A549 (cell line): Measurements from ENCODE around the gene SLC22A31.

Experiments used
- BHLHE40 ChIP-seq: IDR thresholded peaks from 2 replicates; pipeline ENCODE4 v1.6.1; 2012; ENCODE audit warnings: low read depth, low read length, inconsistent platforms
- CEBPB ChIP-seq, 2 experiments: fragments of >200 bp in 1 of 2; sonication (Bioruptor Twin) in 1 of 2; formaldehyde crosslinking in 1 of 2; IDR thresholded peaks; 2 replicates each; pipeline ENCODE4 v1.6.1; 2012 to 2016
- CTCF ChIP-seq: fragments of >200 bp; sonication (Bioruptor Twin); formaldehyde crosslinking; IDR thresholded peaks from 3 replicates; pipeline ENCODE4 v1.5.1; 2016
- EP300 ChIP-seq, 2 experiments: fragments of >200 bp; sonication (Bioruptor Twin); formaldehyde crosslinking; IDR thresholded peaks; 2 replicates in 1 of 2; 3 replicates in 1 of 2; pipeline ENCODE4 v1.6.1; 2016 to 2017
- HOXA7 ChIP-seq: fragments of 250-450 bp; sonication (Bioruptor Pico); IDR thresholded peaks from 2 replicates; pipeline ENCODE4 v1.5.0; 2020; ENCODE audit warnings: mild to moderate bottlenecking, moderate library complexity
- JUN ChIP-seq, 2 experiments: fragments of >200 bp; sonication (Bioruptor Twin); formaldehyde crosslinking; IDR thresholded peaks; 2 replicates in 1 of 2; 3 replicates in 1 of 2; pipeline ENCODE4 v1.6.1; 2016 to 2017
- MAX ChIP-seq: IDR thresholded peaks from 2 replicates; pipeline ENCODE4 v1.6.1; 2012
- MYC ChIP-seq: IDR thresholded peaks from 2 replicates; pipeline ENCODE4 v1.6.1; 2012; ENCODE audit warnings: mild to moderate bottlenecking, inconsistent platforms, low read length, improper control_type of control experiment, borderline replicate concordance
- PHF8 ChIP-seq: fragments of 200-600 bp; sonication (generic); IDR thresholded peaks from 2 replicates; pipeline ENCODE4 v1.6.1; 2016; ENCODE audit warnings: low read depth, mild to moderate bottlenecking, antibody characterized with exemption, moderate library complexity, borderline replicate concordance
- POLR2A ChIP-seq: IDR thresholded peaks from 2 replicates; pipeline ENCODE4 v1.6.1; 2012; ENCODE audit warnings: mild to moderate bottlenecking, low read length
- POLR2AphosphoS2 ChIP-seq: conservative IDR thresholded peaks from 2 replicates; pipeline ENCODE4 v1.6.1; 2012; ENCODE audit warnings: low read length, improper control_type of control experiment, inconsistent platforms
- SMC3 ChIP-seq: fragments of >200 bp; sonication (Bioruptor Twin); formaldehyde crosslinking; IDR thresholded peaks from 3 replicates; pipeline ENCODE4 v1.6.1; 2018; ENCODE audit warnings: inconsistent platforms
- TF ChIP-seq, protein P1 (sequence below): fragments of 200-600 bp; sonication (generic); IDR thresholded peaks from 2 replicates; pipeline ENCODE4 v1.6.1; 2016; ENCODE audit warnings: antibody characterized with exemption, mild to moderate bottlenecking, moderate library complexity

- TF ChIP-seq CTCF (no peak), POLR2A (no peak), BHLHE40 (no peak), HOXA7 (CRISPR knock-in tag) (no peak), SMC3 (no peak), JUN (IDR thresholded peaks at IDR 0.05) (no peak), PHF8 (no peak), EP300 (IDR thresholded peaks at IDR 0.05) (no peak), POLR2AphosphoS2 (no peak), MAX (no peak), CEBPB (IDR thresholded peaks at IDR 0.05) (no peak), MYC (no peak)
- TF ChIP-seq, protein P1, sequence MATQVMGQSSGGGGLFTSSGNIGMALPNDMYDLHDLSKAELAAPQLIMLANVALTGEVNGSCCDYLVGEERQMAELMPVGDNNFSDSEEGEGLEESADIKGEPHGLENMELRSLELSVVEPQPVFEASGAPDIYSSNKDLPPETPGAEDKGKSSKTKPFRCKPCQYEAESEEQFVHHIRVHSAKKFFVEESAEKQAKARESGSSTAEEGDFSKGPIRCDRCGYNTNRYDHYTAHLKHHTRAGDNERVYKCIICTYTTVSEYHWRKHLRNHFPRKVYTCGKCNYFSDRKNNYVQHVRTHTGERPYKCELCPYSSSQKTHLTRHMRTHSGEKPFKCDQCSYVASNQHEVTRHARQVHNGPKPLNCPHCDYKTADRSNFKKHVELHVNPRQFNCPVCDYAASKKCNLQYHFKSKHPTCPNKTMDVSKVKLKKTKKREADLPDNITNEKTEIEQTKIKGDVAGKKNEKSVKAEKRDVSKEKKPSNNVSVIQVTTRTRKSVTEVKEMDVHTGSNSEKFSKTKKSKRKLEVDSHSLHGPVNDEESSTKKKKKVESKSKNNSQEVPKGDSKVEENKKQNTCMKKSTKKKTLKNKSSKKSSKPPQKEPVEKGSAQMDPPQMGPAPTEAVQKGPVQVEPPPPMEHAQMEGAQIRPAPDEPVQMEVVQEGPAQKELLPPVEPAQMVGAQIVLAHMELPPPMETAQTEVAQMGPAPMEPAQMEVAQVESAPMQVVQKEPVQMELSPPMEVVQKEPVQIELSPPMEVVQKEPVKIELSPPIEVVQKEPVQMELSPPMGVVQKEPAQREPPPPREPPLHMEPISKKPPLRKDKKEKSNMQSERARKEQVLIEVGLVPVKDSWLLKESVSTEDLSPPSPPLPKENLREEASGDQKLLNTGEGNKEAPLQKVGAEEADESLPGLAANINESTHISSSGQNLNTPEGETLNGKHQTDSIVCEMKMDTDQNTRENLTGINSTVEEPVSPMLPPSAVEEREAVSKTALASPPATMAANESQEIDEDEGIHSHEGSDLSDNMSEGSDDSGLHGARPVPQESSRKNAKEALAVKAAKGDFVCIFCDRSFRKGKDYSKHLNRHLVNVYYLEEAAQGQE: no peak
These were observed 25.5 kb downstream of the SLC22A31 start for GRCh38 chr16:89174877-89175276.
